Measurements from ENCODE around the gene NELFCD. TPM values are rescaled to one million over a fixed set of nuclear protein-coding genes. Genes with fewer than 3 reads are reported as not detected.
"Not testable (repeated sequence)": the region's sequence is repeated elsewhere in the genome, so short reads cannot be mapped to it uniquely, and the experiment has no call there.

The NELFCD gene
- total RNA-seq, 1 donor from 2014 or later = 37.6 TPM

GRCh38 chr20:58981628-58982364 lies 740 bp downstream of the NELFCD start:
- no peaks in the 10 kb centered on the region for H3K36me3 Mint-ChIP-seq (ENCODE audit: low read depth)
- peak overlapping the region; percentile 85 for H3K4me3 Mint-ChIP-seq (ENCODE audit: unreplicated experiment)
- no peaks in the 10 kb centered on the region for H3K27me3 Mint-ChIP-seq (ENCODE audit: low read depth)
- DNase-seq (ENCODE audit: low spot score) = no peak
- no peak for TF ChIP-seq CTCF (IDR thresholded peaks at IDR 0.05)
- peaks cover under 1% of the 10 kb centered on the region for H3K9me3 Mint-ChIP-seq (ENCODE audit: low read depth)
- H3K27ac Mint-ChIP-seq (ENCODE audit: unreplicated experiment) = peak overlapping the region; percentile 77
- peaks cover 21% of the 10 kb centered on the region for H3K4me1 Mint-ChIP-seq (ENCODE audit: low read depth)

GRCh38 chr20:58982406-58983114 lies 1.5 kb downstream of the NELFCD start:
- Mint-ChIP-seq H3K4me3 (ENCODE audit: unreplicated experiment) (peak overlapping the region; percentile 85), H3K27ac (ENCODE audit: unreplicated experiment) (no peak overlapping the region)
- TF ChIP-seq CTCF (IDR thresholded peaks at IDR 0.05) = no peak

GRCh38 chr20:58983115-58983468 lies 2.0 kb downstream of the NELFCD start:
- H3K27ac Mint-ChIP-seq (ENCODE audit: unreplicated experiment); H3K4me3 Mint-ChIP-seq (ENCODE audit: unreplicated experiment); H3K9me3 Mint-ChIP-seq (ENCODE audit: low read depth); DNase-seq (ENCODE audit: low spot score); H3K27me3 Mint-ChIP-seq (ENCODE audit: low read depth); H3K36me3 Mint-ChIP-seq (ENCODE audit: low read depth): not testable (repeated sequence)
- H3K4me1 Mint-ChIP-seq (ENCODE audit: low read depth) = peaks cover 21% of the 10 kb centered on the region

More at GRCh38 chr20:58982406-58983114, 1.5 kb downstream of the NELFCD start:
- no peak for DNase-seq (ENCODE audit: low spot score)
- Mint-ChIP-seq H3K4me1 (ENCODE audit: low read depth) (peaks cover 21% of the 10 kb centered on the region), H3K9me3 (ENCODE audit: low read depth) (no peaks in the 10 kb centered on the region), H3K27me3 (ENCODE audit: low read depth) (no peaks in the 10 kb centered on the region), H3K36me3 (ENCODE audit: low read depth) (peaks cover 3% of the 10 kb centered on the region)

- no peak overlapping the region for H3K27ac Mint-ChIP-seq (ENCODE audit: unreplicated experiment)
- no peaks in the 10 kb centered on the region for H3K27me3 Mint-ChIP-seq (ENCODE audit: low read depth)
- no peaks in the 10 kb centered on the region for H3K9me3 Mint-ChIP-seq (ENCODE audit: low read depth)
- peaks cover 21% of the 10 kb centered on the region for H3K4me1 Mint-ChIP-seq (ENCODE audit: low read depth)
- H3K36me3 Mint-ChIP-seq (ENCODE audit: low read depth) = peaks cover 14% of the 10 kb centered on the region
- no peak for DNase-seq (ENCODE audit: low spot score)
- H3K4me3 Mint-ChIP-seq (ENCODE audit: unreplicated experiment) = no peak overlapping the region
- no peak for TF ChIP-seq CTCF (IDR thresholded peaks at IDR 0.05)
These were observed 3.6 kb downstream of the NELFCD start for GRCh38 chr20:58984691-58985090.

GRCh38 chr20:58985656-58986055 lies 4.6 kb downstream of the NELFCD start:
- H3K27ac Mint-ChIP-seq (ENCODE audit: unreplicated experiment) = no peak overlapping the region
- DNase-seq (ENCODE audit: low spot score) = no peak
- no peak for TF ChIP-seq CTCF (IDR thresholded peaks at IDR 0.05)
- H3K36me3 Mint-ChIP-seq (ENCODE audit: low read depth) = peaks cover 17% of the 10 kb centered on the region
- no peaks in the 10 kb centered on the region for H3K27me3 Mint-ChIP-seq (ENCODE audit: low read depth)
- no peak overlapping the region for H3K4me3 Mint-ChIP-seq (ENCODE audit: unreplicated experiment)
- H3K4me1 Mint-ChIP-seq (ENCODE audit: low read depth) = peaks cover 21% of the 10 kb centered on the region
- H3K9me3 Mint-ChIP-seq (ENCODE audit: low read depth) = no peaks in the 10 kb centered on the region

All from chondrocyte (in vitro differentiated cells).